H1 (cell line): ENCODE results near the gene ASMT.
"Not testable (repeated sequence)": the region's sequence is repeated elsewhere in the genome, so short reads cannot be mapped to it uniquely, and the experiment has no call there.

ENCODE experiments used
- POLR2A ChIP-seq, 2 experiments: IDR thresholded peaks; 1 replicate in 1 of 2; 2 replicates in 1 of 2; pipeline ENCODE4 v1.6.1; 2011; ENCODE audit warnings: low read depth in 2 of 2, low read length in 2 of 2, mild to moderate bottlenecking in 2 of 2; ENCODE audit errors: control extremely low read depth in 1 of 2
- TAF1 ChIP-seq: IDR thresholded peaks from 2 replicates; pipeline ENCODE4 v1.6.1; 2011; ENCODE audit warnings: mild to moderate bottlenecking, low read depth, low read length
- TF ChIP-seq, protein P1 (sequence below): IDR thresholded peaks from 2 replicates; pipeline ENCODE4 v1.6.1; 2011; ENCODE audit warnings: low read depth, mild to moderate bottlenecking, low read length; ENCODE audit not compliant: insufficient read depth

DNA sequence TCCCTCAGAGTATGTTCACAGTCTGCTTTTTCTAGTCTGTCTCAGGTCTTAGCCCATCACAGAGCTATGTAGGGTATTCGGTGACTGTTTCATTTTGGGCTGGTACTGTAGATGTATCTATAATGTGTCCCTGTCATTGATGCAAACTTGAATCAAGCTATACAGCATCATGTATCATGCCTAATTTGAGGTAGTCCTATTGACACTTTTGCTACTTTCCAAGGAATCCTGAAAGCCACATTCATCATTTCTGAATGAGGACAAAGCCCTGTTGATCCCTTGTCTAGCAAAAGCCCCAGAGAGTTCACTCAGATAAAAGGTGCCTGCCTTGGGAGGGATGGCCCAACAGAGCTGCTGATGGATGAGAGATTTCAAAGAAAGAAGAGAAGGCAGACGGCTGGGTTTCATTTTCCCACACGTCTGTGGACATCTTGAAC lies 70.6 kb downstream of the ASMT start:
- not testable (repeated sequence) for TF ChIP-seq TAF1; POLR2A (IDR thresholded peaks at IDR 0.05; ENCODE audit: control extremely low read depth in 1 of 2, low read depth in 2 of 2, low read length in 2 of 2)
- TF ChIP-seq, protein P1, sequence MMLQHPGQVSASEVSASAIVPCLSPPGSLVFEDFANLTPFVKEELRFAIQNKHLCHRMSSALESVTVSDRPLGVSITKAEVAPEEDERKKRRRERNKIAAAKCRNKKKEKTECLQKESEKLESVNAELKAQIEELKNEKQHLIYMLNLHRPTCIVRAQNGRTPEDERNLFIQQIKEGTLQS, result not testable (repeated sequence)
